Keratinocyte (primary cell): Measurements from ENCODE around the gene PRKCH. TPM values are rescaled to one million over a fixed set of nuclear protein-coding genes. Genes with fewer than 3 reads are reported as not detected.

Source experiments
- DNase-seq: peaks from one replicate; pipeline ENCODE4 v3.0.0-alpha.2; 2011; ENCODE audit warnings: low read depth, missing footprints, low spot score
- FAIRE-seq: peaks from 2 replicates; lab custom pipeline; 2011; peaks lifted over from hg19 to GRCh38; lab: Jason Lieb, UNC
- H2AFZ ChIP-seq: 2 replicates; pipeline ENCODE4 v1.6.0; 2012; ENCODE audit warnings: low read length, control low read depth, inconsistent platforms; ENCODE audit not compliant: control insufficient read depth
- H3K27ac ChIP-seq: 2 replicates; pipeline ENCODE4 v1.5.1; 2011; ENCODE audit warnings: low read length; ENCODE audit not compliant: control insufficient read depth, insufficient read depth
- H3K27me3 ChIP-seq: 3 replicates; pipeline ENCODE4 v1.6.0; 2011; ENCODE audit warnings: low read length; ENCODE audit not compliant: control insufficient read depth, insufficient read depth; ENCODE audit errors: extremely low read depth
- H3K36me3 ChIP-seq, 2 experiments: 2 replicates in 1 of 2; 3 replicates in 1 of 2; pipeline ENCODE4 v1.5.1; 2011; ENCODE audit warnings: low read length in 2 of 2, mild to moderate bottlenecking in 1 of 2; ENCODE audit not compliant: control insufficient read depth in 2 of 2, insufficient read depth in 2 of 2; ENCODE audit errors: extremely low read depth in 1 of 2
- H3K4me1 ChIP-seq: 3 replicates; pipeline ENCODE4 v1.5.1; 2011; ENCODE audit warnings: low read length; ENCODE audit not compliant: control insufficient read depth, insufficient read depth; ENCODE audit errors: extremely low read depth
- H3K4me2 ChIP-seq: 3 replicates; pipeline ENCODE4 v1.6.0; 2011; ENCODE audit warnings: low read depth, low read length; ENCODE audit not compliant: control insufficient read depth, insufficient read depth; ENCODE audit errors: extremely low read depth
- H3K4me3 ChIP-seq, 3 experiments: fragments of 200-600 bp in 1 of 3; sonication (generic) in 1 of 3; 2 replicates in 2 of 3; 3 replicates in 1 of 3; pipeline ENCODE4 v1.5.1; 2011 to 2016; ENCODE audit warnings: low read length in 3 of 3, mild to moderate bottlenecking in 3 of 3, control low read depth in 2 of 3, inconsistent platforms in 1 of 3, low read depth in 1 of 3, mixed read lengths in 1 of 3, mixed run types in 1 of 3, moderate library complexity in 1 of 3; ENCODE audit not compliant: control insufficient read depth in 2 of 3, insufficient read depth in 2 of 3; ENCODE audit errors: extremely low read depth in 1 of 3
- H3K79me2 ChIP-seq: 2 replicates; pipeline ENCODE4 v1.6.0; 2012; ENCODE audit warnings: low read length; ENCODE audit not compliant: control insufficient read depth, insufficient read depth
- H3K9ac ChIP-seq: 3 replicates; pipeline ENCODE4 v1.6.0; 2011; ENCODE audit warnings: low read length; ENCODE audit not compliant: control insufficient read depth, insufficient read depth; ENCODE audit errors: extremely low read depth
- H3K9me1 ChIP-seq: 3 replicates; pipeline ENCODE4 v1.6.0; 2011; ENCODE audit warnings: low read length; ENCODE audit not compliant: control insufficient read depth, insufficient read depth; ENCODE audit errors: extremely low read depth
- H3K9me3 ChIP-seq: 2 replicates; pipeline ENCODE4 v1.5.1; 2012; ENCODE audit warnings: low read depth, low read length; ENCODE audit not compliant: control insufficient read depth
- H4K20me1 ChIP-seq: 3 replicates; pipeline ENCODE4 v1.6.0; 2011; ENCODE audit warnings: low read length; ENCODE audit not compliant: control insufficient read depth, insufficient read depth; ENCODE audit errors: extremely low read depth
- EZH2 ChIP-seq: IDR thresholded peaks from one replicate; pipeline ENCODE4 v1.6.1; 2012; ENCODE audit warnings: inconsistent platforms, mild to moderate bottlenecking, low read length, moderate library complexity
- dilution Hi-C: fragments of 300-500 bp; cut with MboI; formaldehyde crosslinking; loops from one replicate; pipeline ENCODE4 v1.7.0; 2020; ENCODE audit warnings: low sequenced_read_pairs; ENCODE audit not compliant: extremely low pct_ligation_motif_present
- polyA plus RNA-seq, 5 experiments: library from polyadenylated mRNA; depleted of rRNA in 3 of 5; stranded (reverse) in 3 of 5; stranded (forward) in 1 of 5; unstranded in 1 of 5; fragments of >200 nt; gene quantifications; 1 replicate in 1 of 5; 2 replicates in 3 of 5; 3 replicates in 1 of 5; pipeline versions ENCODE4 v1.2.1 to v1.2.3, GENCODE V29; 2011 to 2012; ENCODE audit warnings: missing spikeins in 2 of 5, low read depth in 1 of 5, low replicate concordance in 1 of 5
- TF ChIP-seq, protein P1 (sequence below), 3 experiments: IDR thresholded peaks in 1 of 3; conservative IDR thresholded peaks in 1 of 3; optimal IDR thresholded peaks in 1 of 3; 2 replicates in 2 of 3; 3 replicates in 1 of 3; pipeline versions ENCODE3 to v1.5.1; 2011; ENCODE audit warnings: low read length in 3 of 3, mild to moderate bottlenecking in 3 of 3, moderate library complexity in 2 of 3, control low read depth in 1 of 3, inconsistent platforms in 1 of 3; ENCODE audit not compliant: insufficient read depth in 2 of 3; ENCODE audit errors: extremely low read depth in 1 of 3

PRKCH gene
- polyA plus RNA-seq, 1 donor (not counting 4 experiments of a cell fraction or from before 2014, with no cell fraction given), result 13.7 TPM

DNA sequence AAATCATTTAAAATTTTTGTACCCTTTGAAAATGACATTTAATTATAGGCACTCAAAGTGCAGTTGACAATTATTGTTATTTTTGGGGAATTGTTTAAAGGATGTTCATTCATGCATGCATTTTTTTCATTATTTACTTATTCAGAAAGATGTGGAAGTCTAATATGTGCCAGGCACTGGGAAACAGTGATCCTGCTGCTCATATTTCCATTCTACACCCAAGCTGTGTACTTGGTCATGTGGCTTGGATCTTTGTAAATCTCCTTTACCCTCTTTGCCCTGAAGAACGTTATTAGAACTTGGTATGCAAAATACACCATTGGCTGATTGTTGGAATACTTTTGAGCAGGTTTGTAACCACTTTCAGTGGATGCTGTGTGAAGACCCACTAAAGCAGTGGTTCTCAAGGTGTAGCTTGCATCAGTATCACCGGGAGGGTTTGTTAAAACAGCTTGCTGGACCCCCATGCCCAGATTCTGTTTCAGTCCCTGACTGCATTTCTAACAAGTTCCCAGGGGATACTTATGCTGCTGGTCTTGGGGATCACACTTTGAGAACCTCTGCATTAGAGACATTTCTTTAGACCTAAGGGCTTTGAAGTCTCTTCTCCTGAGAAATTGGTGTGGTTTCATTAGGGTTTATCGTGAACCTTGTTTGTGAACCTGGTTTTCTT, 47.5 kb downstream of the PRKCH start:
- Histone ChIP-seq H3K4me2 (no peak overlapping the region), H3K9me1 (no peaks in the 10 kb centered on the region), H3K9me3 (no peaks in the 10 kb centered on the region), H3K4me3 (no peak overlapping the region), H3K27me3 (no peaks in the 10 kb centered on the region), H3K9ac (no peak overlapping the region), H3K27ac (no peak overlapping the region), H3K4me1 (peaks cover 3% of the 10 kb centered on the region), H3K36me3 (no peaks in the 10 kb centered on the region), H2AFZ (no peak overlapping the region), H3K79me2 (no peaks in the 10 kb centered on the region), H4K20me1 (no peaks in the 10 kb centered on the region)
- no peak for DNase-seq
- TF ChIP-seq, protein P1, sequence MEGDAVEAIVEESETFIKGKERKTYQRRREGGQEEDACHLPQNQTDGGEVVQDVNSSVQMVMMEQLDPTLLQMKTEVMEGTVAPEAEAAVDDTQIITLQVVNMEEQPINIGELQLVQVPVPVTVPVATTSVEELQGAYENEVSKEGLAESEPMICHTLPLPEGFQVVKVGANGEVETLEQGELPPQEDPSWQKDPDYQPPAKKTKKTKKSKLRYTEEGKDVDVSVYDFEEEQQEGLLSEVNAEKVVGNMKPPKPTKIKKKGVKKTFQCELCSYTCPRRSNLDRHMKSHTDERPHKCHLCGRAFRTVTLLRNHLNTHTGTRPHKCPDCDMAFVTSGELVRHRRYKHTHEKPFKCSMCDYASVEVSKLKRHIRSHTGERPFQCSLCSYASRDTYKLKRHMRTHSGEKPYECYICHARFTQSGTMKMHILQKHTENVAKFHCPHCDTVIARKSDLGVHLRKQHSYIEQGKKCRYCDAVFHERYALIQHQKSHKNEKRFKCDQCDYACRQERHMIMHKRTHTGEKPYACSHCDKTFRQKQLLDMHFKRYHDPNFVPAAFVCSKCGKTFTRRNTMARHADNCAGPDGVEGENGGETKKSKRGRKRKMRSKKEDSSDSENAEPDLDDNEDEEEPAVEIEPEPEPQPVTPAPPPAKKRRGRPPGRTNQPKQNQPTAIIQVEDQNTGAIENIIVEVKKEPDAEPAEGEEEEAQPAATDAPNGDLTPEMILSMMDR (optimal IDR thresholded peaks at IDR 0.05 in 1 of 3, IDR thresholded peaks at IDR 0.05 in 1 of 3, conservative IDR thresholded peaks at IDR 0.05 in 1 of 3; ENCODE audit: extremely low read depth in 1 of 3, insufficient read depth in 2 of 3, low read length in 3 of 3), result no peak
- TF ChIP-seq EZH2, result no peak
- dilution Hi-C loops, result no loop called here
- FAIRE-seq, result no peak

DNA sequence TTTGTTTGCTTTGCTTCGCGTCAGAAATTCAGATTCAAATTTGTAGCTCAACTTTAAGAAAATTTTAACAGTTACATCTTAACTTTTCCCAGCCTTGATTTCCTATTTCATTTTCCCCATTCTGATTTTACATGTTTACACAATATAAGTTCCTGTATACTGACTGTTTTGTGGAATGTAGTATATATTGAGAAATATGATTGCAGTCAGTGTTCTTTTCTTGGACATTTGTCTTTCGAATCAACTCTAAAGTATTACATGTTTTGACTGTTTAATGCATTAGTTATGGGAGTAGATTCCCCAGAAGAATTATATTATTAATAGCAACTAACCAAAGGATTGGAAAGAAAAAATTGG, 48.1 kb downstream of the PRKCH start:
- Histone ChIP-seq H3K9me3 (peaks cover 1% of the 10 kb centered on the region), H4K20me1 (no peaks in the 10 kb centered on the region), H3K4me1 (peaks cover 3% of the 10 kb centered on the region), H3K9ac (no peak overlapping the region), H3K79me2 (no peaks in the 10 kb centered on the region), H3K36me3 (no peaks in the 10 kb centered on the region), H3K4me2 (no peak overlapping the region), H3K27me3 (no peaks in the 10 kb centered on the region), H3K4me3 (no peak overlapping the region), H3K9me1 (no peaks in the 10 kb centered on the region), H2AFZ (no peak overlapping the region), H3K27ac (no peak overlapping the region)
- TF ChIP-seq, protein P1 (optimal IDR thresholded peaks at IDR 0.05 in 1 of 3, IDR thresholded peaks at IDR 0.05 in 1 of 3, conservative IDR thresholded peaks at IDR 0.05 in 1 of 3; ENCODE audit: extremely low read depth in 1 of 3, insufficient read depth in 2 of 3, low read length in 3 of 3), result no peak
- TF ChIP-seq EZH2, result no peak
- dilution Hi-C loops, result no loop called here
- DNase-seq (no peak), FAIRE-seq (no peak)
